GM19468 (cell line): Measurements from ENCODE around the gene TNFRSF14.

ENCODE experiments used
- ATAC-seq: cut with Tn5 transposase; IDR thresholded peaks from one replicate; pipeline ENCODE4 v1.9.1; 2021; ENCODE audit warnings: mild to moderate bottlenecking, moderate library complexity, moderate number of reproducible peaks; ENCODE audit not compliant: unreplicated experiment; ENCODE audit errors: extremely low read depth

The TNFRSF14 gene

GRCh38 chr1:2610036-2610959, 54.1 kb downstream of the TNFRSF14 start:
- ATAC-seq: no peak

GRCh38 chr1:2611031-2611501, 54.9 kb downstream of the TNFRSF14 start:
- ATAC-seq: no peak

DNA sequence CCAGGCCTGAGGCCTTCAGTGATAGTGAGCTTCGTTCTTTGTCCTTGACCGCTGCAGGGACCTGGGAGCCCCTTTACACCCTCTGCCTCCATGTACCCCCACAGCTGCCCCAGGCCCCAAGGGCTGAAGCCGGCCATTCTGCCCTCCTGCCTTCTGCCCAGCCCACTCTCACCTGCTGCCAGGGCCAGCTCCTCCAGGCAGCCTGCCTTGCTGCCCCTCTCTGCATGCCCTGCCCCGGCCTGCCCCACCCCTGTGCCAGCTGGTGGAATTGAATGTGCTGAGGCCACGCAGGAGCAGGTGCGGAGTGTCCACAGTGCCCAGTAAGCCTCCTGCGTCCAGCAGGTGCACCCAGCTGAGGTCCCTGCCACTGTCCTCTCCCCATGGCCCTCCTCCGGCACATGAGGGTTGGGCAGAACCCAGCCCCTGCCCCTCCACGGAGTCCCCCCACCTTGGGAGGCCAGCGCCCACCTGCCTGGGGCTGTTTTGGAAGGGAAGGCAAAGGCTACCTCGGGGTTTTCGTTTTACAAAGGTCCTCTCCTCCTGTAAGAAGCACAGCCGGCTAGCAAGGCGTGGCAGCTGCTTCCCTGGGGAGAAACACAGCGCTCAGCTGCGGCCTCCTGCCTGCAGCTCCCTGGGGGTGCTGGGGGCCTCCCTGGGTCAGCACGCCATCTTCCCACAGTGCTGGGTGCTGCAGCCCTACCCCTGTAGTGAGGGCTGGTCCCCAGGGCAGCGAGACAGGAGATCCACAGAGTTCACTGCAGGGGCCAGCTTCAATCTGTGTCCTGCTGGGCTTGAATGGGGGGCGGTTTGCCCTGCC, 55.7 kb downstream of the TNFRSF14 start:
- no peak for ATAC-seq

- ATAC-seq: no peak
These were observed 56.6 kb downstream of the TNFRSF14 start for GRCh38 chr1:2612591-2613365.
